ENCODE results near the gene DPY19L1.
"Not testable (repeated sequence)": the region's sequence is repeated elsewhere in the genome, so short reads cannot be mapped to it uniquely, and the experiment has no call there.

The DPY19L1 gene

GRCh38 chr7:34912236-34912635 lies 125.0 kb downstream of the DPY19L1 start:
- no peak for DNase-seq

GRCh38 chr7:34906266-34906850 lies 130.9 kb downstream of the DPY19L1 start:
- not testable (repeated sequence) for DNase-seq

GRCh38 chr7:34904987-34905386 lies 132.3 kb downstream of the DPY19L1 start:
- no peak for DNase-seq

GRCh38 chr7:34903921-34904320 lies 133.4 kb downstream of the DPY19L1 start:
- DNase-seq, result not testable (repeated sequence)

GRCh38 chr7:34902182-34902581 lies 135.1 kb downstream of the DPY19L1 start:
- no peak for DNase-seq

- no peak for DNase-seq
These were observed 136.3 kb downstream of the DPY19L1 start for GRCh38 chr7:34900891-34901513.

GRCh38 chr7:34895202-34895601 lies 142.1 kb downstream of the DPY19L1 start:
- no peak for DNase-seq

- DNase-seq, result no peak
These were observed 147.3 kb downstream of the DPY19L1 start for GRCh38 chr7:34889951-34890350.

- DNase-seq, result no peak
These were observed 150.4 kb downstream of the DPY19L1 start for GRCh38 chr7:34886856-34887255.

GRCh38 chr7:34883855-34884254 lies 153.4 kb downstream of the DPY19L1 start:
- DNase-seq, result not testable (repeated sequence)

- DNase-seq, result no peak
These were observed 157.4 kb downstream of the DPY19L1 start for GRCh38 chr7:34879871-34880270.

GRCh38 chr7:34878944-34879735 lies 158.1 kb downstream of the DPY19L1 start:
- not testable (repeated sequence) for DNase-seq
